Breast epithelium (tissue), 3 donors: ENCODE measurements around the gene UGT1A4.

Experiments
- CTCF ChIP-seq, 3 donors: fragments of 450-650 bp; IDR thresholded peaks; one replicate each; pipeline ENCODE4 v1.5.1; 2016 to 2017; ENCODE audit warnings: antibody characterized with exemption in 3 of 3, mild to moderate bottlenecking in 3 of 3, moderate library complexity in 3 of 3
- POLR2AphosphoS5 ChIP-seq, 3 donors: sonication (generic); formaldehyde crosslinking; IDR thresholded peaks; one replicate each; pipeline ENCODE4 v1.6.1; 2017; ENCODE audit warnings: antibody characterized with exemption in 3 of 3

- TF ChIP-seq CTCF (IDR thresholded peaks at IDR 0.05) (no peak), POLR2AphosphoS5 (IDR thresholded peaks at IDR 0.05) (no peak)
Observed at GRCh38 chr2:233768076-233768475, 49.5 kb downstream of the UGT1A4 start.
